ENCODE measurements around the gene TSGA10. TPM values are rescaled to one million over a fixed set of nuclear protein-coding genes. Genes with fewer than 3 reads are reported as not detected.

TSGA10 gene
- total and polyA plus RNA-seq, 2 experiments from 2014 or later = 5.2 to 8.8 TPM

GRCh38 chr2:98985905-98986666 lies 168.7 kb downstream of the TSGA10 start:
- Histone ChIP-seq H3K9me3 (ENCODE audit: low read depth) (no peaks in the 10 kb centered on the region), H3K27ac (no peak overlapping the region), H4K20me1 (ENCODE audit: insufficient read depth, poor library complexity, severe bottlenecking) (no peaks in the 10 kb centered on the region), H2AFZ (no peak overlapping the region), H3K4me1 (ENCODE audit: insufficient read depth) (no peaks in the 10 kb centered on the region), H3K27me3 (no peaks in the 10 kb centered on the region), H3K9me2 (replicated peaks; ENCODE audit: insufficient read depth) (no peaks in the 10 kb centered on the region), H3K4me2 (no peak overlapping the region), H3K4me3 (no peak overlapping the region), H3K79me2 (no peaks in the 10 kb centered on the region), H3K36me3 (replicated peaks; ENCODE audit: insufficient read depth, low read depth) (no peaks in the 10 kb centered on the region)
- WGBS (ENCODE audit: low lambda C conversion rate, missing lambda C conversion rate) = 73% methylated on average over 2 of the region's 2 CpGs
- DNase-seq (ENCODE audit: low spot score) = no peak
- TF ChIP-seq CTCF (IDR thresholded peaks at IDR 0.05; ENCODE audit: poor library complexity) = no peak
- no peak for TF ChIP-seq EZH2phosphoT487 (IDR thresholded peaks at IDR 0.05; ENCODE audit: low read depth, severe bottlenecking, unreplicated experiment)
- TF ChIP-seq EZH2 (IDR thresholded peaks at IDR 0.05; ENCODE audit: borderline replicate concordance) = no peak

- Histone ChIP-seq H3K4me3 (no peak overlapping the region), H3K27me3 (no peaks in the 10 kb centered on the region), H3K27ac (no peak overlapping the region), H2AFZ (no peak overlapping the region), H3K36me3 (replicated peaks; ENCODE audit: insufficient read depth, low read depth) (no peaks in the 10 kb centered on the region), H3K4me2 (no peak overlapping the region), H3K79me2 (no peaks in the 10 kb centered on the region), H3K9me2 (replicated peaks; ENCODE audit: insufficient read depth) (no peaks in the 10 kb centered on the region), H4K20me1 (ENCODE audit: insufficient read depth, poor library complexity, severe bottlenecking) (no peaks in the 10 kb centered on the region), H3K9me3 (ENCODE audit: low read depth) (no peaks in the 10 kb centered on the region), H3K4me1 (ENCODE audit: insufficient read depth) (no peaks in the 10 kb centered on the region)
- TF ChIP-seq CTCF (IDR thresholded peaks at IDR 0.05; ENCODE audit: poor library complexity) (no peak), EZH2phosphoT487 (IDR thresholded peaks at IDR 0.05; ENCODE audit: low read depth, severe bottlenecking, unreplicated experiment) (no peak), EZH2 (IDR thresholded peaks at IDR 0.05; ENCODE audit: borderline replicate concordance) (no peak)
- no peak for DNase-seq (ENCODE audit: low spot score)
- 65% methylated on average over 2 of the region's 2 CpGs for WGBS (ENCODE audit: low lambda C conversion rate, missing lambda C conversion rate)
Observed at GRCh38 chr2:98975611-98976010, 179.1 kb downstream of the TSGA10 start.

- Histone ChIP-seq H3K9me2 (replicated peaks; ENCODE audit: insufficient read depth) (no peaks in the 10 kb centered on the region), H3K36me3 (replicated peaks; ENCODE audit: insufficient read depth, low read depth) (no peaks in the 10 kb centered on the region), H3K4me3 (no peak overlapping the region), H3K79me2 (no peaks in the 10 kb centered on the region), H3K27ac (no peak overlapping the region), H3K4me1 (ENCODE audit: insufficient read depth) (no peaks in the 10 kb centered on the region), H3K9me3 (ENCODE audit: low read depth) (no peaks in the 10 kb centered on the region), H2AFZ (no peak overlapping the region), H3K4me2 (no peak overlapping the region), H3K27me3 (no peaks in the 10 kb centered on the region), H4K20me1 (ENCODE audit: insufficient read depth, poor library complexity, severe bottlenecking) (no peaks in the 10 kb centered on the region)
- 97% methylated on average over 1 of the region's 1 CpG for WGBS (ENCODE audit: low lambda C conversion rate, missing lambda C conversion rate)
- TF ChIP-seq CTCF (IDR thresholded peaks at IDR 0.05; ENCODE audit: poor library complexity) (no peak), EZH2phosphoT487 (IDR thresholded peaks at IDR 0.05; ENCODE audit: low read depth, severe bottlenecking, unreplicated experiment) (no peak), EZH2 (IDR thresholded peaks at IDR 0.05; ENCODE audit: borderline replicate concordance) (no peak)
- DNase-seq (ENCODE audit: low spot score) = no peak
Observed at GRCh38 chr2:98972582-98973167, 182.1 kb downstream of the TSGA10 start.
